GM19351 (cell line): ENCODE measurements around the gene EPHA10.

ENCODE experiments used
- ATAC-seq: cut with Tn5 transposase; IDR thresholded peaks from one replicate; pipeline ENCODE4 v1.9.1; 2021; ENCODE audit warnings: mild to moderate bottlenecking, moderate library complexity; ENCODE audit not compliant: unreplicated experiment

Gene EPHA10

GRCh38 chr1:37680933-37681332, 84.0 kb downstream of the EPHA10 start:
- ATAC-seq: no peak

GRCh38 chr1:37677808-37678207, 87.1 kb downstream of the EPHA10 start:
- no peak for ATAC-seq

- ATAC-seq: no peak
Observed at GRCh38 chr1:37677143-37677439, 87.8 kb downstream of the EPHA10 start.

- ATAC-seq: no peak
Observed at GRCh38 chr1:37676281-37677142, 88.4 kb downstream of the EPHA10 start.

GRCh38 chr1:37673920-37674319, 91.0 kb downstream of the EPHA10 start:
- no peak for ATAC-seq

GRCh38 chr1:37672136-37672870, 92.6 kb downstream of the EPHA10 start:
- ATAC-seq: no peak

GRCh38 chr1:37671261-37671660, 93.7 kb downstream of the EPHA10 start:
- ATAC-seq: no peak

GRCh38 chr1:37670133-37670532, 94.8 kb downstream of the EPHA10 start:
- no peak for ATAC-seq

- ATAC-seq: no peak
Observed at GRCh38 chr1:37667023-37667671, 97.8 kb downstream of the EPHA10 start.

GRCh38 chr1:37666241-37666867, 98.6 kb downstream of the EPHA10 start:
- no peak for ATAC-seq
